Stomach (tissue), 9 donors: ENCODE results near the gene NEDD4L. TPM values are rescaled to one million over a fixed set of nuclear protein-coding genes. Genes with fewer than 3 reads are reported as not detected.

Experiments
- DNase-seq, 2 donors: peaks; one replicate each; pipeline versions ENCODE4 v3.0.0 to v3.0.0-alpha.2; 2013 to 2019
- H3K27ac ChIP-seq, 5 donors: fragments of 200-600 bp in 4 of 5; sonication (generic) in 4 of 5; one replicate each; pipeline ENCODE4 v1.5.1; 2013 to 2019; ENCODE audit warnings: mild to moderate bottlenecking in 1 of 5, moderate library complexity in 1 of 5
- H3K27me3 ChIP-seq, 3 donors: fragments of 200-600 bp; sonication (generic); one replicate each; pipeline ENCODE4 v1.5.1; 2017 to 2019; ENCODE audit warnings: mixed run types in 1 of 3
- H3K36me3 ChIP-seq, 4 donors: fragments of 200-600 bp; sonication (generic); 1 replicate in 3 of 4; 2 replicates in 1 of 4; pipeline ENCODE4 v1.5.1; 2016 to 2019
- H3K4me1 ChIP-seq, 4 donors: fragments of 200-600 bp; sonication (generic); one replicate each; pipeline ENCODE4 v1.5.1; 2016 to 2019
- H3K4me3 ChIP-seq, 4 donors: fragments of 200-600 bp; sonication (generic) in 3 of 4; one replicate each; pipeline ENCODE4 v1.5.1; 2016 to 2019; ENCODE audit warnings: mild to moderate bottlenecking in 1 of 4
- H3K9me3 ChIP-seq, 4 donors: fragments of 200-600 bp; sonication (generic); one replicate each; pipeline ENCODE4 v1.5.1; 2016 to 2019
- EP300 ChIP-seq: sonication (generic); formaldehyde crosslinking; IDR thresholded peaks from one replicate; pipeline ENCODE4 v1.6.1; 2017; ENCODE audit warnings: antibody characterized with exemption
- POLR2A ChIP-seq, 4 donors: fragments of 450-650 bp; IDR thresholded peaks; one replicate each; pipeline ENCODE4 v1.6.1; 2016; ENCODE audit warnings: antibody characterized with exemption in 4 of 4, control low read depth in 2 of 4, mild to moderate bottlenecking in 1 of 4, moderate library complexity in 1 of 4
- POLR2AphosphoS5 ChIP-seq, 3 donors: sonication (generic); formaldehyde crosslinking; IDR thresholded peaks; one replicate each; pipeline ENCODE4 v1.6.1; 2016; ENCODE audit warnings: antibody characterized with exemption in 3 of 3
- WGBS, 5 donors: extraction: QIAGEN DNeasy Blood & Tissue Kit in 3 of 5; methylation state at CpG; one replicate each; pipeline versions ENCODE4 v1.1.5 to v1.1.7; 2013 to 2018; 5-methylcytosine and 5-hydroxymethylcytosine counted together
- intact Hi-C: fragments of 100-400 bp; cut with DNase I; formaldehyde crosslinking; loops from one replicate; pipeline ENCODE4 v1.15.1; 2023; ENCODE audit warnings: low total_unique reads
- polyA plus RNA-seq, 3 donors: library from polyadenylated mRNA; stranded (reverse); fragments of 200-250 nt; gene quantifications; one replicate each; pipeline ENCODE4 v1.2.3, GENCODE V29; 2013
- total RNA-seq, 5 donors: library from RNA; depleted of rRNA; stranded (reverse); fragments of >200 nt; gene quantifications; one replicate each; pipeline versions ENCODE4 v1.1.0 to v1.2.3, GENCODE V29; 2014 to 2016
- TF ChIP-seq, protein P1 (sequence below), 7 experiments: fragments of 450-650 bp in 4 of 7; fragments of 200-600 bp in 3 of 7; sonication (generic) in 3 of 7; IDR thresholded peaks; one replicate each; pipeline ENCODE4 v1.5.1; 2016 to 2019; ENCODE audit warnings: antibody characterized with exemption in 7 of 7, control low read depth in 2 of 7, mild to moderate bottlenecking in 1 of 7
- donor health status: healthy with polysubstance abuse.
- donor health status: Bipolar disorder and iron deficiency.
- donor health status: healthy.

The NEDD4L gene
- total and polyA plus RNA-seq, 8 donors: 46.1 to 315 (median 129) TPM

DNA sequence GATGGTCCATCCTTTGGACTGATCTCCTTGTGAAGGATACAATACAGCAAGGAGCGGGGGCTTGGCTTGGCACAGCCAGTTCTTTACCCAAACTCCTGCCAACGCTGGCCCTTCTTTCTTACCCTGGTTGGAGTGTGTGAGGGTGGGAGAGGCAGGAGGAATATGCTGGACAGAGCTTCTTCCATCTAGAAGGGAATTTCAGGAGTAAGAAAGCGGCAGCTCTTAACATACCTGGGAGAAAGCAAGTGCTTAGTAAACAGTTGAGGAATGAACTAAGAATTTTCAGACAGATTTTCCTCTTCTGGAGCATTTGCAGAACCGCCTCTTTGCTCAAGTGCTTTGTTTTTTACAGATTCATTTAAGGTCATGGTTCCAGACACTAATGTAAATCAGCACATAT lies 72.8 kb downstream of the NEDD4L start:
- peaks cover 14 to 38% (median 26%) of the 10 kb centered on the region in 4 donors for H3K4me1 ChIP-seq
- H3K27ac ChIP-seq: peak overlapping the region in 4 of 5 donors; percentile 75 to 84 (median 77)
- no peaks in the 10 kb centered on the region for H3K27me3 ChIP-seq
- no peaks in the 10 kb centered on the region for H3K36me3 ChIP-seq
- TF ChIP-seq, protein P1, sequence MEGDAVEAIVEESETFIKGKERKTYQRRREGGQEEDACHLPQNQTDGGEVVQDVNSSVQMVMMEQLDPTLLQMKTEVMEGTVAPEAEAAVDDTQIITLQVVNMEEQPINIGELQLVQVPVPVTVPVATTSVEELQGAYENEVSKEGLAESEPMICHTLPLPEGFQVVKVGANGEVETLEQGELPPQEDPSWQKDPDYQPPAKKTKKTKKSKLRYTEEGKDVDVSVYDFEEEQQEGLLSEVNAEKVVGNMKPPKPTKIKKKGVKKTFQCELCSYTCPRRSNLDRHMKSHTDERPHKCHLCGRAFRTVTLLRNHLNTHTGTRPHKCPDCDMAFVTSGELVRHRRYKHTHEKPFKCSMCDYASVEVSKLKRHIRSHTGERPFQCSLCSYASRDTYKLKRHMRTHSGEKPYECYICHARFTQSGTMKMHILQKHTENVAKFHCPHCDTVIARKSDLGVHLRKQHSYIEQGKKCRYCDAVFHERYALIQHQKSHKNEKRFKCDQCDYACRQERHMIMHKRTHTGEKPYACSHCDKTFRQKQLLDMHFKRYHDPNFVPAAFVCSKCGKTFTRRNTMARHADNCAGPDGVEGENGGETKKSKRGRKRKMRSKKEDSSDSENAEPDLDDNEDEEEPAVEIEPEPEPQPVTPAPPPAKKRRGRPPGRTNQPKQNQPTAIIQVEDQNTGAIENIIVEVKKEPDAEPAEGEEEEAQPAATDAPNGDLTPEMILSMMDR (IDR thresholded peaks at IDR 0.05): no peak
- TF ChIP-seq POLR2A (IDR thresholded peaks at IDR 0.05) (no peak), POLR2AphosphoS5 (IDR thresholded peaks at IDR 0.05) (no peak), EP300 (no peak)
- no peak for DNase-seq
- 76 to 93% (median 90%) methylated on average over 4 of the region's 4 CpGs for WGBS, 5 donors
- H3K9me3 ChIP-seq: no peaks in the 10 kb centered on the region
- intact Hi-C loops: loop anchor here (10.0 kb wide), 1 partner anchor 52 kb away; no protein-coding TSS in a partner anchor
- H3K4me3 ChIP-seq: no peak overlapping the region

DNA sequence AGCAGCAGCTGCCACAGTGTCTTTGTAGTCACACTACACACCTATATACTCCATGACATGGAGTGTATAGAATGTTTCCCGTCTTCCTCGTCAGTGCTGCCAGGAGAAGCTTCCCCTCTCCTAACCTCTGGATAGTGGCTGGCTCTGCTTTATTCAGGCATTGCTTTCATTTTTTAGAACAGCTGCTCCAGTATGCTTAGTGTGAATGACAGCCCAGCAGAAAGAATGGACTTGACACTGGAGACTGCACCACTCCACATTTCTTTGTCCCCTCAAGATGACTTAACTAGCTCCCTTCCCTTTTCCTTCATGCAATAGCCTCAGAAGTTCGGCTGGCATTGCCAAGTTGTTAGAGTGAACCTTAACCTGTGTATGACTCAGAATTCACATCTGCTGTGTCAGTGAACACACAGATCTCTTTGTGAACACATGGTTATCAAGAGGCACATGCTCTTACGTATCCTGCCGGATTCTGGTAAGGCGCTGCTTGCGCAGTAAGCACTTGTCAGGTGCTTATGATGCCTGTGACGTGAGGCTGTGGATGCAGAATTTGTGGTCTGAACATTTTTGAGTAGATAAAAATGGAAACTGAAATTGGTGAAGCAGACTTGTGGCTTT lies 73.9 kb downstream of the NEDD4L start:
- 21 to 38% (median 27%) methylated on average over 8 of the region's 8 CpGs for WGBS, 5 donors
- Histone ChIP-seq H3K4me1 (peaks cover 14 to 38% (median 26%) of the 10 kb centered on the region in 4 donors), H3K27me3 (no peaks in the 10 kb centered on the region), H3K36me3 (no peaks in the 10 kb centered on the region), H3K27ac (peak overlapping the region; percentile 67 to 84 (median 75)), H3K9me3 (no peaks in the 10 kb centered on the region), H3K4me3 (no peak overlapping the region)
- intact Hi-C loops: loop anchor here (10.0 kb wide), 1 partner anchor 53 kb away; no protein-coding TSS in a partner anchor
- peak; percentile 67 to 91 for DNase-seq
- TF ChIP-seq, protein P1 (IDR thresholded peaks at IDR 0.05): no peak
- TF ChIP-seq EP300 (peak; percentile 29), POLR2AphosphoS5 (IDR thresholded peaks at IDR 0.05) (peak; percentile 69 to 96 (median 78))

DNA sequence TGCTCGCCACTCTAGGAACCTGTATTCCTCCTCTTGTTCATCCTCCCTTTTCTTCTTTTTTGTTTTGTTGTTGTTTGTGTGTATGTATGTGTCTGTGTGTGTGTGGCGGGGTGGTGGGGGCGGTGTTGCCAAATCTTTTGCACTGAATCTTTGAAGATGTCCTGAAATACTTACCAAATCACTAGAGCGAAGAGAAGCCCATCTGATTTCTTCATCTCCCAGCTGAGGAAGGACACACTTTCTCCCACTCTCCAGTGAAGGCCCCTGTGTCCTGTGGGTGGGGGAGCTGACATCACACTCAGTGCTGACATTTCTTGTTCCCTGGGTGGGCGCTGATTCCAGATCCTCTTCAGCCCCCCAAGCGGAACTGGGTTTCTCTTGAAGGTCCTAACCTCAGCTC lies 74.5 kb downstream of the NEDD4L start:
- peaks cover 14 to 38% (median 26%) of the 10 kb centered on the region in 4 donors for H3K4me1 ChIP-seq
- H3K27ac ChIP-seq: peak overlapping the region in 4 of 5 donors; percentile 75 to 84 (median 77)
- WGBS, 5 donors: 78 to 93% (median 90%) methylated on average over 6 of the region's 6 CpGs
- DNase-seq: no peak
- TF ChIP-seq POLR2A (IDR thresholded peaks at IDR 0.05): no peak
- H3K36me3 ChIP-seq: no peaks in the 10 kb centered on the region
- no peak overlapping the region for H3K4me3 ChIP-seq
- no peaks in the 10 kb centered on the region for H3K27me3 ChIP-seq
- intact Hi-C loops: loop anchor here (10.0 kb wide), 1 partner anchor 54 kb away; no protein-coding TSS in a partner anchor
- H3K9me3 ChIP-seq: no peaks in the 10 kb centered on the region

DNA sequence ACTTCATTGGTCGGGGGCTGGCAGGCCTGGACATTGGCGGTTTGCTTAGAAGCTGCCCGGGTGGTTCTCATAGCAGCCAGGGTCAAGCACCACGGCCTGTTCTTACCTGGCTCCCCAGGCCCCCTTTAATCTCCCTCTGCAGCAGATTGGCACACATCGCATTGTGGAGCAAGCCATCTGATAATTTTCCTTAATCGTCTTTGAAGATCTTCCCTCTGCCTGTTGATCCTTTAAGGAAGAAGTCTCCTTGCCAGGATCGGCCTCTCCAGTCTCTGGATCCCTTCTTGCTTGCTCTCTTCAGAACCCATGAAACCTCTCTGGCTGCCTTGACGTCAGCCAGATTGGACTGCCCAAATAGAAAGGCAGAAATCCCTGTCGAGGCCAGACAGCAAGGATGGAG lies 75.8 kb downstream of the NEDD4L start:
- H3K36me3 ChIP-seq: no peaks in the 10 kb centered on the region
- H3K9me3 ChIP-seq: no peaks in the 10 kb centered on the region
- H3K4me3 ChIP-seq: no peak overlapping the region
- WGBS, 5 donors: 70 to 94% (median 84%) methylated on average over 7 to 9 of the region's 9 CpGs
- H3K27ac ChIP-seq: peak overlapping the region in 2 of 5 donors; percentile 15 to 75
- no peaks in the 10 kb centered on the region for H3K27me3 ChIP-seq
- peaks cover 14 to 38% (median 26%) of the 10 kb centered on the region in 4 donors for H3K4me1 ChIP-seq
- TF ChIP-seq EP300: no peak
- TF ChIP-seq, protein P1 (IDR thresholded peaks at IDR 0.05): no peak
- no peak for TF ChIP-seq POLR2AphosphoS5 (IDR thresholded peaks at IDR 0.05)
- DNase-seq: no peak
- intact Hi-C loops: loop anchor here (5.0 to 10.0 kb wide), 3 partner anchors 55 to 238 kb away; partner anchors contain the start of gene NEDD4L

DNA sequence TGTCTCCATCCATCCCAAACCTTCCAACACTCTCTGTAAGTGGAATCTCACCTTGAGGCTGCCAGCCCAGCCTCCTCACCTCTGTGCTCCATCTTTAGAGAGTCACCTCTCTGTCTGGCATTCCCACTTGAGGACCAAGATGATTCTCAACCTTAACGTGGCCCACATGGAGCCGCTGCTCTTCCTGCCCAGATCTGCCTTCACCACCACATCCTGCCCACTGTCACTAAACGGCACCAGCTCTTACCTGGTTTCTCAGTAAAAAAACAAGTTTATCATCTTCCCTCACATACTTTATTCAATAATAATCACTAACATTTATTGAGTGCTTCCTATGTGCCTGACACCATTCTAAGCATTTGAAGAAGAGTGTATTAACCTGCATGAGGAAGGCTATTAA lies 80.4 kb downstream of the NEDD4L start:
- no peak for DNase-seq
- intact Hi-C loops: loop anchor here (5.0 to 10.0 kb wide), 2 partner anchors 80 to 242 kb away; partner anchors contain the start of gene NEDD4L
- 36 to 60% (median 52%) methylated on average over 3 of the region's 3 CpGs for WGBS, 5 donors
- Histone ChIP-seq H3K9me3 (no peaks in the 10 kb centered on the region), H3K27me3 (no peaks in the 10 kb centered on the region), H3K4me3 (no peak overlapping the region), H3K36me3 (no peaks in the 10 kb centered on the region), H3K27ac (no peak overlapping the region), H3K4me1 (peaks cover 14 to 20% (median 19%) of the 10 kb centered on the region in 4 donors)
- TF ChIP-seq EP300 (no peak), POLR2AphosphoS5 (IDR thresholded peaks at IDR 0.05) (no peak), POLR2A (IDR thresholded peaks at IDR 0.05) (no peak)
- TF ChIP-seq, protein P1 (IDR thresholded peaks at IDR 0.05): no peak
